Liver (tissue), 3 donors: ENCODE results near the gene SKAP2.

Experiments
- FOXA1 ChIP-seq: IDR thresholded peaks from 2 replicates; pipeline ENCODE4 v1.6.1; 2016; ENCODE audit warnings: antibody characterized with exemption
- GABPA ChIP-seq, 2 donors: IDR thresholded peaks in 1 of 2; conservative IDR thresholded peaks in 1 of 2; 2 replicates each; pipeline ENCODE4 v1.6.1; 2016; ENCODE audit warnings: antibody characterized with exemption in 2 of 2, mild to moderate bottlenecking in 1 of 2, moderate library complexity in 1 of 2
- JUND ChIP-seq, 2 donors: IDR thresholded peaks; 2 replicates each; pipeline ENCODE4 v1.6.1; 2016; ENCODE audit warnings: antibody characterized with exemption in 2 of 2
- RAD21 ChIP-seq, 2 donors: IDR thresholded peaks; 2 replicates each; pipeline ENCODE4 v1.6.1; 2016; ENCODE audit warnings: antibody characterized with exemption in 2 of 2, mild to moderate bottlenecking in 2 of 2
- RXRA ChIP-seq, 2 donors: IDR thresholded peaks; 2 replicates each; pipeline ENCODE4 v1.6.1; 2017 to 2018; ENCODE audit warnings: antibody characterized with exemption in 2 of 2, mild to moderate bottlenecking in 1 of 2
- SP1 ChIP-seq: IDR thresholded peaks from 2 replicates; pipeline ENCODE4 v1.6.1; 2018; ENCODE audit warnings: antibody characterized with exemption, mild to moderate bottlenecking
- TAF1 ChIP-seq: conservative IDR thresholded peaks from 2 replicates; pipeline ENCODE4 v1.6.1; 2016; ENCODE audit warnings: antibody characterized with exemption, mild to moderate bottlenecking
- YY1 ChIP-seq: IDR thresholded peaks from 2 replicates; pipeline ENCODE4 v1.6.1; 2016; ENCODE audit warnings: antibody characterized with exemption, mild to moderate bottlenecking
- TF ChIP-seq, protein P1 (sequence below): fragments of 150-350 bp; IDR thresholded peaks from 2 replicates; pipeline ENCODE4 v1.5.1; 2017; ENCODE audit warnings: improper control_type of control experiment, low read depth, low read length; ENCODE audit not compliant: missing input control
- TF ChIP-seq, protein P2 (sequence below): IDR thresholded peaks from 2 replicates; pipeline ENCODE4 v1.6.1; 2016; ENCODE audit warnings: antibody characterized with exemption, mild to moderate bottlenecking
- donor health status: healthy.
- donor health status: healthy.

DNA sequence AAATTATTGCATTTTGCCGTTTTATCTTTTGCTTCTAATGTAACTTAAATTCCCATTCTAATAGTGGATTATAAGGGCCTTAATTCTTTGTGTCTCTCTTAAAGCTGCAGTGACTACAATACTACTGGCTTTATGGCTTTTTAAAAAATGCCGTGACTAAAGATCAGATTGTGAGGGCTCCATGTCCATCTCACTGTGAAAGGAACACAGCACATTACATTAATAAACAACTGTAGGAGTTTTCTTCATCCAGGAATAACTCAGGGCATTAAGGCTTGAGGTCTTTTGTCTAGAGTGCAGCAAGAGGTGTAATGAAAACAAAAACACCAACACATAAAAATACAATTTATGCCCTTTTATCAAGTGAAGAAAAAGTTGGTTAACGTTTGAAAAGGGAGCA lies 205.3 kb downstream of the SKAP2 start:
- TF ChIP-seq SP1 (no peak), RAD21 (IDR thresholded peaks at IDR 0.05) (no peak), TAF1 (no peak), JUND (IDR thresholded peaks at IDR 0.05) (no peak), GABPA (IDR thresholded peaks at IDR 0.05 in 1 of 2, conservative IDR thresholded peaks at IDR 0.05 in 1 of 2) (no peak), FOXA1 (no peak), YY1 (no peak), RXRA (IDR thresholded peaks at IDR 0.05) (no peak)
- TF ChIP-seq, protein P1, sequence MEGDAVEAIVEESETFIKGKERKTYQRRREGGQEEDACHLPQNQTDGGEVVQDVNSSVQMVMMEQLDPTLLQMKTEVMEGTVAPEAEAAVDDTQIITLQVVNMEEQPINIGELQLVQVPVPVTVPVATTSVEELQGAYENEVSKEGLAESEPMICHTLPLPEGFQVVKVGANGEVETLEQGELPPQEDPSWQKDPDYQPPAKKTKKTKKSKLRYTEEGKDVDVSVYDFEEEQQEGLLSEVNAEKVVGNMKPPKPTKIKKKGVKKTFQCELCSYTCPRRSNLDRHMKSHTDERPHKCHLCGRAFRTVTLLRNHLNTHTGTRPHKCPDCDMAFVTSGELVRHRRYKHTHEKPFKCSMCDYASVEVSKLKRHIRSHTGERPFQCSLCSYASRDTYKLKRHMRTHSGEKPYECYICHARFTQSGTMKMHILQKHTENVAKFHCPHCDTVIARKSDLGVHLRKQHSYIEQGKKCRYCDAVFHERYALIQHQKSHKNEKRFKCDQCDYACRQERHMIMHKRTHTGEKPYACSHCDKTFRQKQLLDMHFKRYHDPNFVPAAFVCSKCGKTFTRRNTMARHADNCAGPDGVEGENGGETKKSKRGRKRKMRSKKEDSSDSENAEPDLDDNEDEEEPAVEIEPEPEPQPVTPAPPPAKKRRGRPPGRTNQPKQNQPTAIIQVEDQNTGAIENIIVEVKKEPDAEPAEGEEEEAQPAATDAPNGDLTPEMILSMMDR: no peak
- TF ChIP-seq, protein P2, sequence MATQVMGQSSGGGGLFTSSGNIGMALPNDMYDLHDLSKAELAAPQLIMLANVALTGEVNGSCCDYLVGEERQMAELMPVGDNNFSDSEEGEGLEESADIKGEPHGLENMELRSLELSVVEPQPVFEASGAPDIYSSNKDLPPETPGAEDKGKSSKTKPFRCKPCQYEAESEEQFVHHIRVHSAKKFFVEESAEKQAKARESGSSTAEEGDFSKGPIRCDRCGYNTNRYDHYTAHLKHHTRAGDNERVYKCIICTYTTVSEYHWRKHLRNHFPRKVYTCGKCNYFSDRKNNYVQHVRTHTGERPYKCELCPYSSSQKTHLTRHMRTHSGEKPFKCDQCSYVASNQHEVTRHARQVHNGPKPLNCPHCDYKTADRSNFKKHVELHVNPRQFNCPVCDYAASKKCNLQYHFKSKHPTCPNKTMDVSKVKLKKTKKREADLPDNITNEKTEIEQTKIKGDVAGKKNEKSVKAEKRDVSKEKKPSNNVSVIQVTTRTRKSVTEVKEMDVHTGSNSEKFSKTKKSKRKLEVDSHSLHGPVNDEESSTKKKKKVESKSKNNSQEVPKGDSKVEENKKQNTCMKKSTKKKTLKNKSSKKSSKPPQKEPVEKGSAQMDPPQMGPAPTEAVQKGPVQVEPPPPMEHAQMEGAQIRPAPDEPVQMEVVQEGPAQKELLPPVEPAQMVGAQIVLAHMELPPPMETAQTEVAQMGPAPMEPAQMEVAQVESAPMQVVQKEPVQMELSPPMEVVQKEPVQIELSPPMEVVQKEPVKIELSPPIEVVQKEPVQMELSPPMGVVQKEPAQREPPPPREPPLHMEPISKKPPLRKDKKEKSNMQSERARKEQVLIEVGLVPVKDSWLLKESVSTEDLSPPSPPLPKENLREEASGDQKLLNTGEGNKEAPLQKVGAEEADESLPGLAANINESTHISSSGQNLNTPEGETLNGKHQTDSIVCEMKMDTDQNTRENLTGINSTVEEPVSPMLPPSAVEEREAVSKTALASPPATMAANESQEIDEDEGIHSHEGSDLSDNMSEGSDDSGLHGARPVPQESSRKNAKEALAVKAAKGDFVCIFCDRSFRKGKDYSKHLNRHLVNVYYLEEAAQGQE: no peak
